Neural progenitor cell (in vitro differentiated cells): ENCODE measurements around the gene DEFB113. TPM values are rescaled to one million over a fixed set of nuclear protein-coding genes. Genes with fewer than 3 reads are reported as not detected.

ENCODE experiments used
- DNase-seq: peaks from one replicate; pipeline ENCODE4 v3.0.0-alpha.2; 2016; ENCODE audit warnings: low spot score
- H2AFZ ChIP-seq: fragments of 200-600 bp; sonication (generic); replicated peaks from 2 replicates; pipeline ENCODE4 v1.6.1; 2016; ENCODE audit warnings: antibody characterized with exemption
- H3F3A ChIP-seq: fragments of 200-600 bp; sonication (generic); 2 replicates; pipeline ENCODE4 v1.6.1; 2016; ENCODE audit warnings: antibody characterized with exemption, low read depth
- H3K27ac ChIP-seq: fragments of 200-600 bp; sonication (generic); 2 replicates; pipeline ENCODE4 v1.5.1; 2016; ENCODE audit warnings: mild to moderate bottlenecking
- H3K27me3 ChIP-seq: fragments of 200-600 bp; sonication (generic); 2 replicates; pipeline ENCODE4 v1.6.1; 2016; ENCODE audit warnings: mild to moderate bottlenecking, moderate library complexity
- H3K36me3 ChIP-seq: fragments of 200-600 bp; sonication (generic); 2 replicates; pipeline ENCODE4 v1.5.1; 2016
- H3K4me1 ChIP-seq: fragments of 200-600 bp; sonication (generic); 2 replicates; pipeline ENCODE4 v1.6.1; 2016; ENCODE audit warnings: mixed run types
- H3K4me2 ChIP-seq: fragments of 200-600 bp; sonication (generic); 2 replicates; pipeline ENCODE4 v1.6.1; 2016
- H3K4me3 ChIP-seq: fragments of 200-600 bp; sonication (generic); 2 replicates; pipeline ENCODE4 v1.5.1; 2016
- H3K79me2 ChIP-seq: fragments of 200-600 bp; sonication (generic); 2 replicates; pipeline ENCODE4 v1.6.1; 2016; ENCODE audit warnings: low read depth
- H3K9ac ChIP-seq: fragments of 200-600 bp; sonication (generic); 2 replicates; pipeline ENCODE4 v1.6.1; 2016
- H3K9me3 ChIP-seq: fragments of 200-600 bp; sonication (generic); 2 replicates; pipeline ENCODE4 v1.5.1; 2016; ENCODE audit warnings: low read depth
- H4K20me1 ChIP-seq: fragments of 200-600 bp; sonication (generic); 2 replicates; pipeline ENCODE4 v1.6.1; 2016; ENCODE audit warnings: low read depth
- H3K27ac Mint-ChIP-seq: 3 replicates; pipeline ENCODE4 v1.8.0; 2021; ENCODE audit warnings: mixed read lengths
- H3K27me3 Mint-ChIP-seq: 2 replicates; pipeline ENCODE4 v1.8.0; 2022; ENCODE audit warnings: low read depth, mild to moderate bottlenecking, inconsistent platforms, moderate library complexity, mixed read lengths; ENCODE audit not compliant: insufficient read depth
- H3K36me3 Mint-ChIP-seq: 3 replicates; pipeline ENCODE4 v1.8.0; 2021; ENCODE audit warnings: mixed read lengths
- H3K4me1 Mint-ChIP-seq: 3 replicates; pipeline ENCODE4 v1.8.0; 2021; ENCODE audit warnings: mixed read lengths
- H3K4me3 Mint-ChIP-seq: 3 replicates; pipeline ENCODE4 v1.8.0; 2021; ENCODE audit warnings: mild to moderate bottlenecking, moderate library complexity, mixed read lengths
- H3K9me3 Mint-ChIP-seq: 3 replicates; pipeline ENCODE4 v1.8.0; 2020; ENCODE audit warnings: mixed read lengths
- EZH2 ChIP-seq: fragments of 200-600 bp; sonication (generic); IDR thresholded peaks from 2 replicates; pipeline ENCODE4 v1.6.1; 2017; ENCODE audit warnings: antibody characterized with exemption, mild to moderate bottlenecking, moderate library complexity
- EZH2phosphoT487 ChIP-seq: fragments of 200-600 bp; sonication (generic); IDR thresholded peaks from 2 replicates; pipeline ENCODE4 v1.6.1; 2017; ENCODE audit warnings: antibody characterized with exemption
- total RNA-seq: library from RNA; depleted of rRNA; stranded (reverse); fragments of >200 nt; gene quantifications from 2 replicates; pipeline ENCODE4 v1.2.3, GENCODE V29; 2015; ENCODE audit warnings: low replicate concordance
- TF ChIP-seq, protein P1 (sequence below): fragments of 200-600 bp; sonication (generic); IDR thresholded peaks from 2 replicates; pipeline ENCODE4 v1.5.1; 2017; ENCODE audit warnings: antibody characterized with exemption, mild to moderate bottlenecking

DEFB113 gene
- total RNA-seq, 1 donor from 2014 or later: not detected

DNA sequence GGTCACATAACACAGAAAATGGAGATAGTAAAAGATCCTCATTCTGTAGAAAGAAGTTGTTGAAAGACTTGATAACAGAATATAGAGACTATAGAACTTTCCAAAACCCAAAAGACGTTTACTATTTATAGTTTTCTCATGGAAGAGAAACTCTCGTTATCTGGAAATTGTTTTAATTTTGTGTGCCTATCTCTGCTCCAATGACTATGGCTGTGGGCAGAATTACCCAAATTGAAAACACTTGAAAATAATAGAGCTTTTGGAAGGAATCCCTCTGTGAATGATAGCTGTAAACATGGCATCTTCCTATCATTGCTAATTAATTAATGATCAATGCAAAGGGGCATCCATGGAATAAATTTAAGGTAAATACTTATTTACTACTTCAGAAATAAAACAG, 5.4 kb downstream of the DEFB113 start, which contains the start of gene DEFB114:
TSS of gene DEFB114 (minus strand) at position 101 of the 400 bp plus-strand sequence. CDS start at position 42, 59 bp downstream.
- no peaks in the 10 kb centered on the region for H3K9me3 Mint-ChIP-seq
- no peak within 1 kb of the TSS for H3K27ac Mint-ChIP-seq
- no peak within 1 kb of the TSS for H3K4me3 Mint-ChIP-seq

DNA sequence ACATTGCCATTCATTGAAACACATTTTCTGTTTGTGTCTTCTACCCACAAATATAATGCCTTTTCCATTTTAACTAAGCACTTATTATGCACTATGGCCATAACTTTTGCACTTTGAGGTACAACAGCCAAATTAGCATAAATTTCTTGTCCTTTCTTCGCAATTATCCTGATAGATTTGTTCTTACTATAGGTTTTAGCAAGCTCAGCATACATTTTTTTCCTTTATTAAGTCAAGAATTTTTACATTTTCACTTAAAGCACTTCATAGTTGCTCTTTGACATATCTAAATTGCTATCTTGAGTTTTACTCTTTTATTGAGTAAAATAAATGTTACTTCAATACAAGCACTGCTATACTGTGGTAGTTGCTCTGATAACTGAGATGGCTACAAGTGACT, 11.2 kb downstream of the DEFB113 start:
- Mint-ChIP-seq H3K4me3 (no peak overlapping the region), H3K27ac (no peak overlapping the region), H3K4me1 (no peaks in the 10 kb centered on the region), H3K36me3 (no peaks in the 10 kb centered on the region), H3K27me3 (no peaks in the 10 kb centered on the region), H3K9me3 (no peaks in the 10 kb centered on the region)
- H3K9me3 ChIP-seq: no peaks in the 10 kb centered on the region
- H3K27ac ChIP-seq: no peak overlapping the region
- no peaks in the 10 kb centered on the region for H3K4me1 ChIP-seq
- TF ChIP-seq EZH2phosphoT487: no peak
- TF ChIP-seq, protein P1, sequence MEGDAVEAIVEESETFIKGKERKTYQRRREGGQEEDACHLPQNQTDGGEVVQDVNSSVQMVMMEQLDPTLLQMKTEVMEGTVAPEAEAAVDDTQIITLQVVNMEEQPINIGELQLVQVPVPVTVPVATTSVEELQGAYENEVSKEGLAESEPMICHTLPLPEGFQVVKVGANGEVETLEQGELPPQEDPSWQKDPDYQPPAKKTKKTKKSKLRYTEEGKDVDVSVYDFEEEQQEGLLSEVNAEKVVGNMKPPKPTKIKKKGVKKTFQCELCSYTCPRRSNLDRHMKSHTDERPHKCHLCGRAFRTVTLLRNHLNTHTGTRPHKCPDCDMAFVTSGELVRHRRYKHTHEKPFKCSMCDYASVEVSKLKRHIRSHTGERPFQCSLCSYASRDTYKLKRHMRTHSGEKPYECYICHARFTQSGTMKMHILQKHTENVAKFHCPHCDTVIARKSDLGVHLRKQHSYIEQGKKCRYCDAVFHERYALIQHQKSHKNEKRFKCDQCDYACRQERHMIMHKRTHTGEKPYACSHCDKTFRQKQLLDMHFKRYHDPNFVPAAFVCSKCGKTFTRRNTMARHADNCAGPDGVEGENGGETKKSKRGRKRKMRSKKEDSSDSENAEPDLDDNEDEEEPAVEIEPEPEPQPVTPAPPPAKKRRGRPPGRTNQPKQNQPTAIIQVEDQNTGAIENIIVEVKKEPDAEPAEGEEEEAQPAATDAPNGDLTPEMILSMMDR: no peak
- TF ChIP-seq EZH2: no peak
- H3K4me2 ChIP-seq: no peak overlapping the region
- H3K36me3 ChIP-seq: no peaks in the 10 kb centered on the region
- no peaks in the 10 kb centered on the region for H3F3A ChIP-seq
- no peaks in the 10 kb centered on the region for H4K20me1 ChIP-seq
- no peak for DNase-seq
- H2AFZ ChIP-seq: no peak overlapping the region
- no peaks in the 10 kb centered on the region for H3K27me3 ChIP-seq
- H3K79me2 ChIP-seq: no peaks in the 10 kb centered on the region
- H3K9ac ChIP-seq: no peak overlapping the region
- no peak overlapping the region for H3K4me3 ChIP-seq

More for the DNA sequence above, 5.4 kb downstream of the DEFB113 start, which contains the start of gene DEFB114:
- Histone ChIP-seq H3K4me2 (no peak within 1 kb of the TSS), H3K36me3 (no peaks in the 10 kb centered on the region), H3K9ac (no peak within 1 kb of the TSS), H3K27ac (no peak within 1 kb of the TSS), H2AFZ (no peak within 1 kb of the TSS), H4K20me1 (no peaks in the 10 kb centered on the region), H3F3A (no peaks in the 10 kb centered on the region), H3K27me3 (no peaks in the 10 kb centered on the region), H3K9me3 (no peaks in the 10 kb centered on the region), H3K79me2 (no peaks in the 10 kb centered on the region), H3K4me3 (no peak within 1 kb of the TSS), H3K4me1 (no peaks in the 10 kb centered on the region)
- TF ChIP-seq EZH2phosphoT487 (no peak), EZH2 (no peak)
- TF ChIP-seq, protein P1: no peak
- Mint-ChIP-seq H3K4me1 (no peaks in the 10 kb centered on the region), H3K36me3 (no peaks in the 10 kb centered on the region), H3K27me3 (no peaks in the 10 kb centered on the region)
- no peak for DNase-seq

DNA sequence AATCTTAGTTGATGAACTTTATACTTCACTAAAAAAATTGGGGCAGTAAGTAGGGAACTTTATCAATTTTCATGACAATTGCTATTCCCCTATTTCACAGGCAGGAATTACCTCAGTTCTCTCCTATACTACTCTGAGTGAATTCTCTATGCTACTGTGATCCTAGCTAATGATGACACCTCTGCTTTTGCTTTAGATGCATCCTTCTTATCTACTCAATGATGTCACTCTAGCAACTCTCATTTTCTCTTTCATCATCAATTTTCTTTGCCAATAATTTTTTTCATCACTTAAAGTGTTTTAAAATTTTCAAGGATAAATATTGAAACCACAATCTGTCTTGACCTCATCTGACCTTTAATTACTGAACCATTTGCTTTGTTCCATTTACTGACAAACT, 13.6 kb downstream of the DEFB113 start:
- Histone ChIP-seq H3K4me3 (no peak overlapping the region), H3K79me2 (no peaks in the 10 kb centered on the region), H3K9me3 (no peaks in the 10 kb centered on the region), H4K20me1 (no peaks in the 10 kb centered on the region), H3K27me3 (no peaks in the 10 kb centered on the region), H2AFZ (no peak overlapping the region), H3F3A (no peaks in the 10 kb centered on the region), H3K27ac (no peak overlapping the region), H3K36me3 (no peaks in the 10 kb centered on the region), H3K9ac (no peak overlapping the region), H3K4me2 (no peak overlapping the region), H3K4me1 (no peaks in the 10 kb centered on the region)
- TF ChIP-seq, protein P1: no peak
- no peak for TF ChIP-seq EZH2
- TF ChIP-seq EZH2phosphoT487: no peak
- H3K9me3 Mint-ChIP-seq: no peaks in the 10 kb centered on the region
- DNase-seq: no peak
- H3K27me3 Mint-ChIP-seq: no peaks in the 10 kb centered on the region
- H3K4me1 Mint-ChIP-seq: no peaks in the 10 kb centered on the region
- H3K36me3 Mint-ChIP-seq: no peaks in the 10 kb centered on the region
- H3K4me3 Mint-ChIP-seq: no peak overlapping the region
- H3K27ac Mint-ChIP-seq: no peak overlapping the region
